Glomerular visceral epithelial cell (primary cell): ENCODE data around the gene SCOC.
"Not testable (repeated sequence)": the region's sequence is repeated elsewhere in the genome, so short reads cannot be mapped to it uniquely, and the experiment has no call there.

ENCODE experiments used
- DNase-seq: peaks from one replicate; pipeline ENCODE4 v3.0.0-alpha.2; 2016; ENCODE audit errors: extremely low spot score

SCOC gene

DNA sequence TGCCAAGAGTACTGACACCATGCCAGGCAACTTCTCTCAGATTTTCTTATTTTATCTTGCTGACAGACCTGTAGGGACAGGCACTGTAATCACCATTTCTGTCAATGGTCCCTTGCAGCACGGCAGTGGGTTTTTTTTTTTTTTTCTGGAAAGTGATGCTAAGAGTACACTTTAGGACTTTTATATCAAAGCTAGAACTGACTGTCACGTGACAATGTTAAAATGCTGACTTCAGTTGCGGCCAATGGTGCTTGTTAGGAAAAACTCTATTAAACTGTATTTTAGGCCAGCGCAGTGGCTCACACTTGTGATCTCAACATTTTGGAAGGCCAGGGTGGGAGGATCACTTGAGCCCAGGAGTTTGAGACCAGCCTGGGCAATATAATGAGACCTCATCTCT lies 12.3 kb upstream of the SCOC start:
- DNase-seq = no peak

GRCh38 chr4:140363051-140363450 lies 10.4 kb upstream of the SCOC start:
- DNase-seq = no peak

DNA sequence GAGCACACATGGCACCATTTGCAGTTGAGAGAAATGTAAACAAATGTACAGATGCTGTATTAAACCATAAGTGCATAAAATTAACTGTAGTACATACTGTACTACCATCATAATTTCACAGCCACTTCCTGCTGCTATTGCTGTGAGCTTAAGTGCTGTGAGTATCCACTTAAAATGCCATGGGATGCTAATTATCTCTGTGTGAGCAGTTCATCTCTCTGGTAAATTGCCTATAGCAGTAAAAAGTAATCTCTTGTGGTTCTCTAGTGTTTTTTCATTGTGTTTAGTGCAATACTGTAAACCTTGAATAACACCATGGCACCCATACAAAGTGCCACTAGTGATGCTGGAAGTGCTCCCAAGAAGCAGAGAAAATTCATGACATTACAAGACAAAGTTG lies 9.9 kb upstream of the SCOC start:
- DNase-seq = no peak

GRCh38 chr4:140367738-140368137 lies 5.7 kb upstream of the SCOC start:
- DNase-seq = peak; percentile 51

GRCh38 chr4:140368686-140369085 lies 4.8 kb upstream of the SCOC start:
- no peak for DNase-seq

DNA sequence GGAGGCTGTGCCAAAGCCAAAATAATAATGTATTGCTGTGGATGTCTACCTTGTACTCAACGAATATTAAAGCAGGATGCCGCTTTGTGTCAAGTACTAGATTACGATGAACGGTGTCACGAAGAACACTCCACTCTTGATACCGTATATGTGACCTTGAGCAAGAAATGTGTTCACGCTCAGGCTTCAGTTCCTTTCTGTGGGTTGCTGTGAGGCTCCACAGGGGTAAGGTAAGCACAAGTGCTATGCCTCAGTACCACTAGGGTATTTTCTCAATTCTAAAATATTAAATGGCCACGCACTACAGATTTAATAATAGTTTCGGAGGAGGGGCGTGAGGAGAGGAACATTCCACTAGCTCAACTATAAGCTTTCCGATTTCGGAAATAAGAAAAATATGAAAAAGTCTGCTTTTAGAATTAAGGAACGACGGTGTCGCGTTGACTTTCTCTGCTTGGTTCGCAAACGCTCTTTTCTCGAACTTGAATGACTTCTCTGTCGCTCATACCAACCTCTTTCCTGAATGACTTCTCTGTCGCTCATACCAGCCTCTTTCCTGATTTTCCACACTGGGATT lies 607 bp upstream of the SCOC start:
- no peak for DNase-seq

GRCh38 chr4:140374130-140374477 lies 658 bp downstream of the SCOC start:
- DNase-seq = no peak

- DNase-seq = no peak
Observed at GRCh38 chr4:140382732-140383131, 9.3 kb downstream of the SCOC start.

DNA sequence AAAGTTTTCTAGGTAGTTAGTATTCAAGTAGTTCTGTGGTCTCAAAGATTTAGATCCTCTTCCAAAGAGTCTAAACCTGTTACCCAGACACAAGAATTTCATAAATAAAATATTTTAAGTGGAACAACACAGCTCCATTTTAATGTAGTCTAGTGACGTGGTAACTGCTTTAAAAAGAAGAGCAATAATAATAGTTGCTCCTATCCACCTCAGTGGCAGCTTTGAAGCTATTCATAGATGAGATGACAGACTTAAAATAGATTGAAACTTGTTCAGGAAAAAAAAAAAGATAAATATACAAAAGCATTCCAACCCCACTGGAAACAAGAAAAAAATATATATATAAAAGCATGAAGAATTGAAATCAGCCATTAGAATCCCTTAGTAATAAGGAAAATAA lies 14.6 kb downstream of the SCOC start:
- DNase-seq = no peak

DNA sequence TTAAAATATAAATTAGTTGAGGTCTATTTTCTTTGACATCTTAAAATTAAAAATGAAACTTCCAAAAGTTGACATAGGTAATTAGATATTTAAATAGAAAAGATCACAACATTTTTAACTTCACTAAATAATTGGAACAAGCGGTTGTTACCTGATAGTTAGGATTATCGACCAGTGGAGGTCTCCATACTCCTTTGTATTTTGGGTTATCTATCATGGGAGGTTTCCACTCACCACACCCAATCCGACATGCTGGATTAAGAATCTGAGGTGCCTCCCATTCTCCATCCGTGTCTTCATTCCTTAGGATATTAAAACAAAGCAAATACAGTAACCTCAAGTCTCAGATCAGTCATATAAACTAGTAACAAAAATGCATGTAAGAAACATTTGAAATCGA lies 22.2 kb downstream of the SCOC start:
- DNase-seq = no peak

- DNase-seq = no peak
Observed at GRCh38 chr4:140400111-140400510, 26.7 kb downstream of the SCOC start.

DNA sequence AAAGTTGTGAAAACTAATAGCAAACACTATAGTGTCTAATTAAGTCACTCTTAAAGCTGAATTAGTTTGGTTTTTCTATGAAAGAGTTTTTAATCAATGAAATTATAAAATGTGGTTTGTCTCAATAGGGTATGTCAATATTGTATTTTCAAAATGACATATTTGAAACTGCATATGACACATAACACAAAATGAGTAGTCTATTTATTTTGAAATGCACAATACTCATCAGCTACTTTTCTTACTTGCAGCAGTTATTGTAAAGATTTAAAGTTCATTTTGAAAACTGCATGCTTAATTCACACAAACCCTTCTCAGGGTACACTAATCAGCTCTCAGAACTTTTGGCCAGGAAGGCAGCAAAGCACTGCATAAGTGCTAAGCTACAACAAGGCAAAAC lies 32.8 kb downstream of the SCOC start:
- no peak for DNase-seq

DNA sequence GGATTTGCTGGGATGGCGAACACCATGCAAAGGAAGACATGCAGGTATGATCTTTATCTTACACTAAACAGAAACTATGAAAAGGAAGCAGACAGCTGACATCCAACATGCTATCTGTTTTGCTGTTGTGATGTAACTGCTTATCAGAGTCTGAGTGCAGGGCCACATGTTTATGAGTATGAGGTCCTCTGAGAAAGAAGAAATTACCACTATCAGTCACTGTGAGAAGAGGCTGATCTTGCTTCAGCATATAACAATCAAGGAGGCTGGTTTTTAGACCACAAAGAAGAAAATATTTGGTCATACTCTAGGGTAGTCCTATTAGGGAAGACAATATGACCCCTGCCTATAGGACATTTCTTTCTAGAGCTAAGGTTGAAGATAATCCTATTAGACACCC lies 35.5 kb downstream of the SCOC start:
- DNase-seq = no peak

DNA sequence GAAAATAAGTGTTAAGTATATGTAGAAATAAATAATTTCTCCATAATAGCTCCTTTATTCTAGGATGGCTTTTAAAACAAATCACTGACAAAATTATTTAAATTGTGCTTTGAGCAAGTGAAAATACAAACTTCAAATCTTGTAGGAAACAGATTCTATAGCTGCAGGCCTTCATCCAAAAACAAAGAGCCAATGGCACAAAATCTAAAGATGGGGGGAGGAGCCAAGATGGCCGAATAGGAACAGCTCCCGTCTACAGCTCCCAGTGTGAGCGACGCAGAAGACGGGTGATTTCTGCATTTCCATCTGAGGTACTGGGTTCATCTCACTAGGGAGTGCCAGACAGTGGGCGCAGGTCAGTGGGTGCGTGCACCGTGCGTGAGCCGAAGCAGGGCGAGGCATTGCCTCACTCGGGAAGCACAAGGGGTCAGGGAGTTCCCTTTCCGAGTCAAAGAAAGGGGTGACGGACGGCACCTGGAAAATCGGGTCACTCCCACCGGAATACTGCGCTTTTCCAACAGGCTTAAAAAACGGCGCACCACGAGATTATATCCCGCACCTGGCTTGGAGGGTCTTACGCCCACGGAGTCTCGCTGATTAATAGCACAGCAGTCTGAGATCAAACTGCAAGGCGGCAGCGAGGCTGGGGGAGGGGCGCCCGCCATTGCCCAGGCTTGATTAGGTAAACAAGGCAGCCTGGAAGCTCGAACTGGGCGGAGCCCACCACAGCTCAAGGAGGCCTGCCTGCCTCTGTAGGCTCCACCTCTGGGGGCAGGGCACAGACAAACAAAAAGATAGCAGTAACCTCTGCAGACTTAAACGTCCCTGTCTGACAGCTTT lies 39.9 kb downstream of the SCOC start:
- not testable (repeated sequence) for DNase-seq

DNA sequence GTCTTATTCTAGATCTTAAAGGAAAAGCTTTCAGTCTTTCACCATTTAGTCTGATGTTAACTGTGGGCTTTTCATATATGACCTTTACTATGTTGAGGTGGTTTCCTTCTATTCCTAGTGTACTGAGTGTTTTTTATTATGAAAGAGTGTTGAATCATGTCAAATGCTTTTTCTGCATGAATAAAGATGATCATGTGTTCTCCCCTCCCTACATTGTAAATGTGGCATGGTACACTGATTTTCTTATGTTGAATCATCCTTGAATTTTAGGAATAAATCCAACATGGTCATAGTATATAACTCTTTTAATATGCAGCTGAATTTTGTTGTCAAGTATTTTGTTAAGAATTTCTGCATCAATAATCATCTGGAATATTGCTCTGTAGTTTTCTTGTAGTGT lies 49.7 kb downstream of the SCOC start:
- peak; percentile 43 for DNase-seq

DNA sequence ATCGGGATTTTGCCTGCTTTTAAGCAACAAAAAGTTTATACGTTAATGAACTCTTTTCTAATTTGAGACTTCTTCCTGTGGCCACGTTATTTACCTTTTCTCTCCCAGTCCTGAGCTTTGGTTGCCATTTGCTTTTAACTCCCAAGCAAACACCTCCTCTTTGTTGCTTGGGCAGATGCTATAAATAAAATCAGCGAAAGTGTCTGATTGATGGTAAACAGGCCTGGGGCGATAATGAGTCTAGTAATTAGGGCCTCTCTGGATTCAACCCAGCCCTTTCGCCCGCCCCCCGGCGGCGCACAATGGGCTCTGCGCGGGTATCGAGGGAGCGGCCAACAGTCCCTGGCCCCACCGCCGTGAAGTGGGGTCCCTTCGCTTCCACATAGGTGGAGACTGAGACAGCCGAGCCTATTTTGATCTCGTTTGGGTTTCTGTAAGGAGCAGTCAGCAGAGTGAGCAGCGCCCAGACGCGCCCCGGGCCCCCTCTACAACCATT lies 53.2 kb downstream of the SCOC start:
- DNase-seq = no peak

- peak; percentile 86 for DNase-seq
Observed at GRCh38 chr4:140427106-140427918, 53.9 kb downstream of the SCOC start, which contains the start of gene CLGN. Gene CLGN, minus strand, starts transcription at chr4:140427648. Its CDS starts 14,570 bp downstream, at chr4:140413078.

- DNase-seq = no peak
Observed at GRCh38 chr4:140427919-140428471, 54.5 kb downstream of the SCOC start.
